ENCODE data around the gene PRLHR.

PRLHR gene

GRCh38 chr10:118587881-118588651 lies 7.4 kb downstream of the PRLHR start:
- no peak for DNase-seq (ENCODE audit: low read depth)

DNA sequence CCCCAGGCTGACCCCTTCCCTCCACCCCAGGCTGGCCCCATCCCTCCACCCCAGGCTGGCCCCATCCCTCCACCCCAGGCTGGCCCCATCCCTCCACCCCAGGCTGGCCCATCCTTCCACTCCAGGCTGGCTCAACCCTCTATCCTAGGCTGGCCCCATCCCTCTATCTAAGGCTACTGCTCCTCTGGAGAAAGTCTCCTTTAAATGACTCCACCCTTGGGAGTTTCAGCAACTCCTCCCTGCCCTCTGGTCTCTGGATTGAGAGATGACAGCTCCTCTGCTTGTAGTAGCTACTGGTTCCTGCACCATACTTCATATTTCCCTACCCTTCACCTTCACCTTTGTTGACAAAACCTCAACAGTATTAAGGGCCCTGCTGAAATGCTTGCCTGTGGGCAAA lies 8.5 kb downstream of the PRLHR start:
- DNase-seq (ENCODE audit: low read depth) = no peak

DNA sequence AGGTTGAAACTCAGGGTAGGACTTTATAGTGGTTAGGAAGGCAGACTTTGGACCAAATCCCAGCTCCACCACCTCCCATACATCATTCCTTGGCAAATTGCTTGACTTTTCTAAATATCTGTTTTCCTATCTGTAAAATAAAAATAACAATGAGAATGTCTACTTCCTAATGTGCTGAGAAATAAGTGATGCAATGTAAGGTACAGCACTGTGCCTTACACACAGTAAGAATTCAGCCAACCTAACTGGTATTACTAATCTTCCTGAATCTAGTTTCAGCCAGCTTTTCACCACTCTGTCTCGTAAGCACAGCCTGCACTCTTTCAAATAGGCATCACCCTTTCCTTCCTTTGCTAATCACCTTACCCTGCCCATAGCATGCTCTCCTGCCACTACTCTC lies 9.7 kb downstream of the PRLHR start:
- DNase-seq (ENCODE audit: low read depth) = no peak

DNA sequence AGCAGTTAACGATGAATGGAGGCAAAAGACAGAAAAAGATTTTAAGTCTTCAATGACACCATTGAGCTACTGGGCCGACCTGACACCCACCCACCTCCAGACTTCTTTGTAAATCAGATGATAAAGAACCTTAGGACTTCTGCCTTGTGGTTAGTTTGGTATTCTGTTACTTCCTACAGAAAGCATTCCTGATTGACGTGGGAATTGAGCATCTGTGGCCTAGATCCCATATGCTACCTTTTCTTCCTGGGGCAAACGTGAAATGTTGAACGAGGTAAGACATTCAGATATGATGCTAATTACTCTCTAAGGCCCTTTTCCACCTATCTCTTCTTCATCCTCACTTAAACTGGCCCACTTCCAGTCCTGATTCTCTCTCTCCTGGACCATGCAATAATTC lies 10.2 kb downstream of the PRLHR start:
- DNase-seq (ENCODE audit: low read depth) = no peak

- DNase-seq (ENCODE audit: low read depth) = no peak
Measured at GRCh38 chr10:118584181-118584954, 11.1 kb downstream of the PRLHR start.

- no peak for DNase-seq (ENCODE audit: low read depth)
Measured at GRCh38 chr10:118583611-118584010, 11.8 kb downstream of the PRLHR start.

- DNase-seq (ENCODE audit: low read depth) = no peak
Measured at GRCh38 chr10:118582511-118582910, 12.9 kb downstream of the PRLHR start.

GRCh38 chr10:118581340-118581739 lies 14.1 kb downstream of the PRLHR start:
- DNase-seq (ENCODE audit: low read depth) = no peak

- DNase-seq (ENCODE audit: low read depth) = no peak
Measured at GRCh38 chr10:118580702-118581101, 14.7 kb downstream of the PRLHR start.

- no peak for DNase-seq (ENCODE audit: low read depth)
Measured at GRCh38 chr10:118573512-118573911, 21.9 kb downstream of the PRLHR start.

GRCh38 chr10:118572256-118573041 lies 23.0 kb downstream of the PRLHR start:
- no peak for DNase-seq (ENCODE audit: low read depth)

GRCh38 chr10:118571123-118571522 lies 24.3 kb downstream of the PRLHR start:
- no peak for DNase-seq (ENCODE audit: low read depth)

- DNase-seq (ENCODE audit: low read depth) = no peak
Measured at GRCh38 chr10:118570591-118570990, 24.9 kb downstream of the PRLHR start.

- no peak for DNase-seq (ENCODE audit: low read depth)
Measured at GRCh38 chr10:118569882-118570252, 25.6 kb downstream of the PRLHR start.

GRCh38 chr10:118569241-118569881 lies 26.1 kb downstream of the PRLHR start:
- DNase-seq (ENCODE audit: low read depth) = no peak

- no peak for DNase-seq (ENCODE audit: low read depth)
Measured at GRCh38 chr10:118568327-118568848, 27.1 kb downstream of the PRLHR start.

- DNase-seq (ENCODE audit: low read depth) = no peak
Measured at GRCh38 chr10:118567701-118568248, 27.7 kb downstream of the PRLHR start.

DNA sequence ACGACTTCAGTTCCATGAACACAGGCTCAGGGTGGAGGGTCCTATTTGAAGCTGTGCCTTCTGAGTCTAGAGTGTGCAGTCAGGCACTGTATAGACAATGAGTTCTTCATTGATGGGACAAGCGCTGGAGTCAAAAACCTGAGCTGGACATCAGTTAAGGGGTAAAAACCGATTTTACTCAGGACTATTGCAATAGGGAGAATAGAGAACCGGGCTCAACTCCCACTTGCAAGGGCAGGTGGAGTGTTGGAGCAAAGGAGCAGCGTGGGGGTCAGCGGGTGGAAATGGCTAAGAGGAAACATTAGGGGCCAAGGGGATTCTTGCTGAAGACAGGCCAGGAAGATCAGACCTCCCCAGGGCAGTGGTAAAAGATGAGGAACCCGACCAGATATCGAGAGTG lies 28.5 kb downstream of the PRLHR start:
- DNase-seq (ENCODE audit: low read depth) = no peak

- no peak for DNase-seq (ENCODE audit: low read depth)
Measured at GRCh38 chr10:118565301-118566075, 30.0 kb downstream of the PRLHR start.

GRCh38 chr10:118564652-118565051 lies 30.8 kb downstream of the PRLHR start:
- DNase-seq (ENCODE audit: low read depth) = no peak

GRCh38 chr10:118564114-118564513 lies 31.3 kb downstream of the PRLHR start:
- DNase-seq (ENCODE audit: low read depth) = no peak

All from CMK (cell line).